Activated CD8-positive, alpha-beta memory T cell treated with anti-CD3 and anti-CD28 coated beads, Interleukin-2, amount 50 U/mL, for 48 hours (primary cell): ENCODE measurements around the gene ARMCX4.
"Not testable (repeated sequence)": the region's sequence is repeated elsewhere in the genome, so short reads cannot be mapped to it uniquely, and the experiment has no call there.

Experiments used
- DNase-seq: peaks from one replicate; pipeline ENCODE4 v3.0.0-alpha.2; 2020

The ARMCX4 gene

GRCh38 chrX:101485212-101485949, at the start of gene ARMCX4:
Gene ARMCX4, plus strand, starts transcription at chrX:101485456. Its CDS starts 3,134 bp downstream, at chrX:101488590.
- DNase-seq = peak; percentile 61

- no peak for DNase-seq
Measured at GRCh38 chrX:101442085-101442484, 43.2 kb upstream of the ARMCX4 start.

GRCh38 chrX:101449279-101449678, 36.0 kb upstream of the ARMCX4 start:
- no peak for DNase-seq

GRCh38 chrX:101450085-101450484, 35.2 kb upstream of the ARMCX4 start:
- DNase-seq = no peak

- DNase-seq = no peak
Measured at GRCh38 chrX:101450961-101451360, 34.3 kb upstream of the ARMCX4 start.

- DNase-seq = no peak
Measured at GRCh38 chrX:101452056-101452455, 33.2 kb upstream of the ARMCX4 start.

GRCh38 chrX:101460669-101461068, 24.6 kb upstream of the ARMCX4 start:
- no peak for DNase-seq

- DNase-seq = no peak
Measured at GRCh38 chrX:101462892-101463291, 22.4 kb upstream of the ARMCX4 start.

GRCh38 chrX:101478366-101478765, 6.9 kb upstream of the ARMCX4 start:
- no peak for DNase-seq

- DNase-seq = no peak
Measured at GRCh38 chrX:101482296-101482695, 3.0 kb upstream of the ARMCX4 start.

GRCh38 chrX:101483705-101484104, 1.6 kb upstream of the ARMCX4 start:
- DNase-seq = no peak

GRCh38 chrX:101484135-101484534, 1.1 kb upstream of the ARMCX4 start:
- DNase-seq = no peak

- DNase-seq = no peak
Measured at GRCh38 chrX:101488796-101489195, 3.5 kb downstream of the ARMCX4 start.

GRCh38 chrX:101491943-101492342, 6.7 kb downstream of the ARMCX4 start:
- no peak for DNase-seq

- no peak for DNase-seq
Measured at GRCh38 chrX:101493225-101493624, 8.0 kb downstream of the ARMCX4 start.

- DNase-seq = not testable (repeated sequence)
Measured at GRCh38 chrX:101502929-101503328, 17.7 kb downstream of the ARMCX4 start.

GRCh38 chrX:101507372-101507771, 22.1 kb downstream of the ARMCX4 start:
- DNase-seq = no peak

GRCh38 chrX:101507986-101508385, 22.7 kb downstream of the ARMCX4 start:
- no peak for DNase-seq

- no peak for DNase-seq
Measured at GRCh38 chrX:101530944-101531343, 45.7 kb downstream of the ARMCX4 start.
